AG20443 (cell line): Measurements from ENCODE around the gene ANLN.
"Not testable (repeated sequence)": the region's sequence is repeated elsewhere in the genome, so short reads cannot be mapped to it uniquely, and the experiment has no call there.

Source experiments
- DNase-seq: peaks from one replicate; pipeline ENCODE4 v3.0.0; 2012; ENCODE audit warnings: low spot score, mixed read lengths

ANLN gene

DNA sequence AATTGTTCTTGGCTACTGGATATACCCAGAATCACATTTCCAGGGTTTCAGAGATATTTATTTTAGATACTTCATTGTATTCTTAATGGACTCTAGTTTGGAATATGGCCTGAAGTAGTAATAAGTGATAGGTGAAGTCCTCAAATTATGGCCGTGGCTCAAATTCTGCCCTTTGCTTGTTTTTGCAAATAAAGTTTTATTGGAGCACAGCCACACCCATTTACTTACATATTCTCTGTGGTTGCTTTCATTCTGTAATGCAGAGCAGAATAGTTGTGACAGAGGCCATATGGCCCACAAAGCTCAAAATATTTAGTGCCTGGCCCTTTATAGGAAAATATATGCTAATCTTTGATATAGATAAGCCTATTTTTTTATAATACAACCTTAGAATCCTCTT is 19.5 kb downstream of the ANLN start:
- no peak for DNase-seq

GRCh38 chr7:36415144-36415543 is 25.5 kb downstream of the ANLN start:
- no peak for DNase-seq

GRCh38 chr7:36416251-36416650 is 26.6 kb downstream of the ANLN start:
- DNase-seq, result no peak

- DNase-seq, result no peak
Measured at GRCh38 chr7:36420307-36420706, 30.6 kb downstream of the ANLN start.

DNA sequence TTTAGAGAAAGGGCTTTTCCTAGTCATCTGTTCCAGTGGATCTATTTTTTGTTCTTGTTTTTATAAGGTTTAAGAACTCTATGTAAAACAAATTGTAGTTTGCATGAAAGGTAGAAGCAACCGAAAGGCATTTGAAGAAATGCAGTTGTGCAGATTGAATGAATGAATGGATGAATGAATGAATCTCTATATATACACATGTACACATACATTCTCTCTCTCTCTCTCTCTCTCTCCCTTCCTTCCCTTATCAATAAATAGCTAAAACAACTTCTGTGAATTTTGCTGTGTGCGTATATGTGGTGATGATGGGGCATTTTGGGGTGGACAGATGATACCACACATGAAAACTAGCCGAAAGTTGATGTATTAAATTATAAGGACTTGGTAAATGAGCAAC is 32.4 kb downstream of the ANLN start:
- DNase-seq, result no peak

DNA sequence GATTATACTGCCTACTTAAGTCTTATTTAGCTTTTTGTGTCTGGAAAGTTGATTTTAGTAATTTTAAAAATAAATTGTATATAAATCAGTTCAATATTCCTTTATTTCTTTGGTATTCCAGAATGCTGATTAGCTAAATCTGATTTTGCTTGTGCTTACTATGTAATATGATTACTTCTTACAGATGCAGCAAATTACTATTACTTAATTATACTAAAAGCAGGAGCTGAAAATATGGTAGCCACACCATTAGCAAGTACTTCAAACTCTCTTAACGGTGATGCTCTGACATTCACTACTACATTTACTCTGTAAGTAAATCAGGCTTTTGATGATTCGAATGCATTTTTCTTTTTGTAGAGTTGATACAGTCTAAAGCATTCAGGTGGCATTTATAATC is 34.0 kb downstream of the ANLN start:
- DNase-seq, result no peak

GRCh38 chr7:36430186-36430585 is 40.5 kb downstream of the ANLN start:
- DNase-seq, result no peak

DNA sequence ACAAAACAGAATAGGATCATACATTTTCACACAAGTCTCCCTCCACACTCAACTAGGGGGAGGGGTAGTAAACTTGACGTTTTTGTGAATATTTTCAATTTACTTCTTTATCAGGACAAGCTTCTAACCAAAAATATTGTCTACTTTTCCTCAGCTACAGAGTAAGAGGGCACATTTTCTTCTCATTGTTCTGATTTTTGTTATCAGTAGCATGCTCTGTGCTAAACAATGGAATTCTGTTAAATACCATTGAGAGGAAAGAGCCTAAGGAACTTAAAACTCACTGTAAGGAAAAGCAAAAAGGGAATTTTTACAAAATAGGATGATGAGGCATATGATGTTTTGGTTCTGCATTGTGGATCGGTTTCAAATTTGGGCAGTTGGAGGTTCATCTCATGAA is 41.2 kb downstream of the ANLN start:
- DNase-seq, result no peak

GRCh38 chr7:36438211-36438610 is 48.5 kb downstream of the ANLN start:
- DNase-seq, result no peak

- no peak for DNase-seq
Measured at GRCh38 chr7:36439624-36440023, 50.0 kb downstream of the ANLN start.

GRCh38 chr7:36440880-36441279 is 51.2 kb downstream of the ANLN start:
- DNase-seq, result peak; percentile 42

- no peak for DNase-seq
Measured at GRCh38 chr7:36441344-36442022, 51.8 kb downstream of the ANLN start.

- DNase-seq, result no peak
Measured at GRCh38 chr7:36448781-36449379, 59.2 kb downstream of the ANLN start.

DNA sequence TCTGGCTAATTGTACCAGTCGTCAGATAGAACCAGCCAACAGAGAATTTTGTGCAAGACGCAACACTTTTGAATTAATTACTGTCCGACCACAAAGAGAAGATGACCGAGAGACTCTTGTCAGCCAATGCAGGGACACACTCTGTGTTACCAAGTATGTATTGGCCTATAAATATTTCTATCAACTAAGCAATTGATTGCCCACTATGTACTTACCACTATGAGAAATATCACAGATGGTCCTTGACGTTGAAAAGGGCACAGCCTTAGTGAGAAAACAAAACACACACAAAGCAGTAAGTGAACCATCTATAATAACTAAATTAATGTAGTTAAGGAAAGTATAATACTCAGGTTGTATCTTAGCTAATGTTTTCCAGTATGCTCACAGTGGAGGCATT is 60.0 kb downstream of the ANLN start:
- no peak for DNase-seq

- DNase-seq, result no peak
Measured at GRCh38 chr7:36453769-36454168, 64.1 kb downstream of the ANLN start.

- no peak for DNase-seq
Measured at GRCh38 chr7:36455646-36456045, 66.0 kb downstream of the ANLN start.

- DNase-seq, result no peak
Measured at GRCh38 chr7:36456138-36456537, 66.5 kb downstream of the ANLN start.

- no peak for DNase-seq
Measured at GRCh38 chr7:36456548-36456947, 66.9 kb downstream of the ANLN start.

GRCh38 chr7:36459236-36459960 is 69.7 kb downstream of the ANLN start:
- DNase-seq, result no peak

DNA sequence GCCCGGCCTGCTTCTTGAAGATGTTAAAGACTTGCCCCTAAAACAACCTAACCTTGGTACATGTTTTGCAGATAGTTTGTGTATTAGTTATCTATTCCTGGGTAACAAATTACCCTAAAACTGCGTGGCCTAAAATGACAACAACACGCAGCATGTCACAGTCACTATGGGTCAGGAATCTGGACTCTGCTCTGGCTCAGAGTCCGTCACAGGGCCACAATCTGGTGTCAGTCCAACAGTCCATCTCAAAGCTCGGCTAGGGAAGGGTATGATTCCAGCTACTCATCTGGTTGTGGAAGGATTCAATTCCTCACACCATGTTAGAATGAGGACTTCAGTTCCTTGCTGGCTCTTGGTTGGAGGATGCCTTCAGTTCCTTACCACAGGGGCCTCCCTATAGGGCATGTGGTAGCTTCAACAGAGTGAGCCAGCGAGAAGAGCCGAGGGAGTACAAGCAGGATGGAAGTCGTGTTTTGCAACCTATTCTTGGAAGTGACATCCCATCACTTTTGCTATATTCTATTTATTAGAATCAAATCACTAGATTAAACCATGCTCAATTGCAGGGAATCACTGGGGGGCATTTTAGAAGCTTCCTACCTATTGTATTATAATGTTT is 71.3 kb downstream of the ANLN start:
- no peak for DNase-seq

DNA sequence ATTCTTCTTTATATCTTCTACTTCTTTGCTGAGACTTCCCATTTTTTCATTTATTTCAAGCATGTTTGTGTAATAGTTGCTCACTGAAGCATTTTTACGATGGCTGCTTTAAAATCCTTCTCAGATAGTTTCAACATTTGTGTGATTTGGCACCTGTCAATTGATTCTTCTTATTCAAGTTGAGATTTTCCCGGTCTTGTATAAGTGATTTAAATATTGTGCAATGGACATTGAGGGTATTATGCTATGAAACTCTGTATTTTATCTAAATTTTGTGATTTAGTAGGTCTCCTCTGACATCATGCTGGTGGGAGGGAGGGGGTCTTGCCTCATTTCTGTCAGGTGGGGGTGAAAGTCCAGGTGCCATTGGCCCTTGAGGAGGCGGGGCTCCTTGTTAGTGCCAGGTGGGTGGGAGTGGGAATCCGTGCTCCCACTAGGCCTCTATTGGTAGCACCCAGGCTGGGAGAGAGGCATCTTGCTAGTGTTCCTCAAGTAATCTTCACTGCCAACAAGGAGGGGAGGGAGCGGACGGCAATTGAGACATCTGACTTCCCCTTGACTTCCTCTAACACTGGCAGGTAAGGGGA is 73.0 kb downstream of the ANLN start:
- DNase-seq, result no peak

DNA sequence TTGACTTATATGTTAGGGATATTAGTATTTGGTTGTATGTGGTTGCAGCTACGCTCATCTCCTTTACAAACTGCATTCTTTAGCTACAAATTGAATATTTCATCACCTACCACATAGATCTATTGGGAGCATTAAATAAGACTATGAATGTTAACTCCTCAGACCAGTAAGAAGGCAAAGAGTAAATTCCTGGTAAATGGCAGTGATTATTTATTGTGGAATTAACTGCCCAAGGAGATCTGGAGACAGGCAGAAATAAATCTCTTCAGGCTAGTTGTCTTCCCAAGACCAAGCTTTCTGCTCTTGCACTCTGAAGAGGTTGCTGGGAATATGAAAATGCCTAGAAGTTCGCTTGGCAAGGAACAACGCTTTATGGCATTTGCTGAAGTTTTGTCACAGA is 74.6 kb downstream of the ANLN start:
- no peak for DNase-seq

GRCh38 chr7:36466001-36466400 is 76.3 kb downstream of the ANLN start:
- not testable (repeated sequence) for DNase-seq
